Measurements from ENCODE around the gene ANKS4B. TPM values are rescaled to one million over a fixed set of nuclear protein-coding genes. Genes with fewer than 3 reads are reported as not detected.

The ANKS4B gene
- total and polyA plus RNA-seq, 2 of the 8 experiments (the other 6 are each of a cell fraction or from before 2014, with no cell fraction given), result 0.06 to 0.15 TPM

DNA sequence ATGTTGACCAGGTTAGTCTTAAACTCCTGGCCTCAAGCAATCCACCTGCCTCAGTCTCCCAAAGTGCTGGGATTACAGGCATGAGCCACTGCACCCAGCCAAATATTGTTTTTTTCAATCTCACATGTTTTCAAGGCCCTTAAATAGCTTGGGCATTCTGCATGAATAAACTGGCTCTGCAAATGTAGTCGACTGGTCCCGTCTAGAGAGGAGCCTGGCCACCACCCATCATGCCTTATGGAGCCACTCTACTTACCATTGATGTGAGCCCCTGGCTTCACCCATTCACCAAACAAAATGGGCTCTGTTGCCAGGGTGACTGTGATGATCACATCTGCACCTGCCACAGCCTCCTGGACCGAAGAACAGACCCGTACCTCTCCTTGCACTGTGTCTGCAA lies 33.8 kb downstream of the ANKS4B start:
- POLR2A ChIA-PET (ENCODE audit: partially characterized antibody), result interaction anchor here (1.1 kb wide), 1 partner anchor 95 kb away, joined by 3 read pairs; no protein-coding TSS in a partner anchor
- no peak for FAIRE-seq
- TF ChIP-seq, protein P1, sequence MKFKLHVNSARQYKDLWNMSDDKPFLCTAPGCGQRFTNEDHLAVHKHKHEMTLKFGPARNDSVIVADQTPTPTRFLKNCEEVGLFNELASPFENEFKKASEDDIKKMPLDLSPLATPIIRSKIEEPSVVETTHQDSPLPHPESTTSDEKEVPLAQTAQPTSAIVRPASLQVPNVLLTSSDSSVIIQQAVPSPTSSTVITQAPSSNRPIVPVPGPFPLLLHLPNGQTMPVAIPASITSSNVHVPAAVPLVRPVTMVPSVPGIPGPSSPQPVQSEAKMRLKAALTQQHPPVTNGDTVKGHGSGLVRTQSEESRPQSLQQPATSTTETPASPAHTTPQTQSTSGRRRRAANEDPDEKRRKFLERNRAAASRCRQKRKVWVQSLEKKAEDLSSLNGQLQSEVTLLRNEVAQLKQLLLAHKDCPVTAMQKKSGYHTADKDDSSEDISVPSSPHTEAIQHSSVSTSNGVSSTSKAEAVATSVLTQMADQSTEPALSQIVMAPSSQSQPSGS (IDR thresholded peaks at IDR 0.05; ENCODE audit: low read length), result no peak
- TF ChIP-seq YY1 (IDR thresholded peaks at IDR 0.05; ENCODE audit: low read depth, low read length) (no peak), GTF2F1 (IDR thresholded peaks at IDR 0.05; ENCODE audit: borderline replicate concordance, low read depth, low read length) (no peak), TEAD4 (IDR thresholded peaks at IDR 0.05; ENCODE audit: low read depth, low read length) (no peak), EP300 (IDR thresholded peaks at IDR 0.05; ENCODE audit: borderline replicate concordance in 1 of 2, low read depth in 2 of 2, low read length in 2 of 2) (no peak), ZNF274 (IDR thresholded peaks at IDR 0.05; ENCODE audit: borderline replicate concordance, extremely low read depth, low read length) (no peak)

More for the DNA sequence above, 33.8 kb downstream of the ANKS4B start:
- Histone ChIP-seq H2AFZ (ENCODE audit: low read length) (no peak overlapping the region), H3K4me3 (ENCODE audit: extremely low read depth in 1 of 4, insufficient read depth in 2 of 4, low read depth in 3 of 4, low read length in 4 of 4) (no peak overlapping the region), H3K18ac (ENCODE audit: extremely low read depth, low read length) (no peak overlapping the region), H4K8ac (ENCODE audit: extremely low read depth, insufficient read depth, low read length) (no peak overlapping the region; the same call in 1 of the 2 replicates), H3K23ac (ENCODE audit: insufficient read length) (no peak overlapping the region), H3K56ac (replicated peaks; ENCODE audit: insufficient read length, low read depth, low read length) (no peak overlapping the region), H2BK120ac (replicated peaks; ENCODE audit: low read depth, low read length) (no peak overlapping the region), H3K9ac (replicated peaks in 1 of 4; ENCODE audit: extremely low read depth in 1 of 4, low read depth in 3 of 4, low read length in 3 of 4) (no peak overlapping the region), H3K4ac (replicated peaks; ENCODE audit: insufficient read length, low read depth, low read length) (no peak overlapping the region), H2BK5ac (ENCODE audit: low read depth, low read length) (no peak overlapping the region), H3K23me2 (ENCODE audit: low read depth, low read length) (no peaks in the 10 kb centered on the region), H3K4me1 (replicated peaks in 1 of 4; ENCODE audit: control insufficient read depth in 3 of 4, insufficient read depth in 4 of 4, low read length in 3 of 4) (no peaks in the 10 kb centered on the region), H3K9me3 (ENCODE audit: insufficient read depth in 2 of 2, low read depth in 1 of 2, low read length in 1 of 2) (no peaks in the 10 kb centered on the region), H4K20me1 (replicated peaks in 1 of 2; ENCODE audit: control insufficient read depth in 1 of 2, insufficient read depth in 2 of 2, low read length in 2 of 2) (no peaks in the 10 kb centered on the region), H3K79me2 (ENCODE audit: control insufficient read depth in 1 of 2, insufficient read depth in 2 of 2, low read length in 2 of 2) (no peaks in the 10 kb centered on the region), H2AK5ac (ENCODE audit: low read depth, low read length) (no peak overlapping the region), H2BK20ac (ENCODE audit: low read length) (no peak overlapping the region), H3K36me3 (ENCODE audit: control insufficient read depth in 2 of 4, insufficient read depth in 4 of 4, low read length in 3 of 4) (no peaks in the 10 kb centered on the region), H2BK15ac (ENCODE audit: low read length) (no peak overlapping the region), H2BK12ac (ENCODE audit: low read depth, low read length) (no peak overlapping the region), H3K79me1 (ENCODE audit: low read depth, low read length) (no peaks in the 10 kb centered on the region), H3K4me2 (ENCODE audit: insufficient read depth in 1 of 2, low read depth in 2 of 2, low read length in 2 of 2) (no peak overlapping the region), H4K5ac (ENCODE audit: insufficient read length, low read depth, low read length) (no peak overlapping the region), H4K91ac (replicated peaks; ENCODE audit: insufficient read length, low read length) (no peak overlapping the region), H3K27ac (ENCODE audit: low read depth, low read length) (no peak overlapping the region), H3K14ac (ENCODE audit: insufficient read length) (no peak overlapping the region), H3K27me3 (replicated peaks in 1 of 4; ENCODE audit: control insufficient read depth in 3 of 4, extremely low read depth in 1 of 4, insufficient read depth in 3 of 4, low read length in 3 of 4) (no peaks in the 10 kb centered on the region)
- DNase-seq (ENCODE audit: low read depth in 1 of 2, low spot score in 2 of 2), result no peak
- 92% methylated on average over 4 of the region's 4 CpGs; no CpG with 5 or more reads in 1 of the 2 experiments for WGBS, 2 experiments (ENCODE audit: extremely low coverage in 1 of 2, insufficient coverage in 1 of 2, insufficient read length in 1 of 2, insufficient replicate concordance in 2 of 2, low coverage in 1 of 2, low lambda C conversion rate in 2 of 2, missing lambda C conversion rate in 1 of 2)
- CTCF ChIA-PET (ENCODE audit: partially characterized antibody), result interaction anchor here (1.1 to 1.2 kb wide), 2 partner anchors 10 to 26 kb away, joined by 3 to 8 read pairs; partner anchors contain the start of gene CRYM

All from H1 (cell line).